GM12891 (cell line): ENCODE measurements around the gene PFDN2.

Experiments used
- POLR2A ChIP-seq: IDR thresholded peaks from 2 replicates; pipeline ENCODE4 v1.6.1; 2011; ENCODE audit warnings: low read depth, low read length, control low read depth
- POLR2AphosphoS5 ChIP-seq: IDR thresholded peaks from 2 replicates; pipeline ENCODE4 v1.6.1; 2011; ENCODE audit warnings: low read depth, low read length, control low read depth
- POU2F2 ChIP-seq: IDR thresholded peaks from 2 replicates; pipeline ENCODE4 v1.6.1; 2011; ENCODE audit warnings: low read depth, mild to moderate bottlenecking, control low read depth, low read length, moderate library complexity
- SPI1 ChIP-seq: IDR thresholded peaks from 2 replicates; pipeline ENCODE4 v1.6.1; 2011; ENCODE audit warnings: low read depth, low read length, control low read depth
- TAF1 ChIP-seq: IDR thresholded peaks from 2 replicates; pipeline ENCODE4 v1.6.1; 2011; ENCODE audit warnings: low read depth, low read length, control low read depth

GRCh38 chr1:161111117-161111516 is 6.7 kb downstream of the PFDN2 start:
- TF ChIP-seq POLR2AphosphoS5 (no peak), POLR2A (no peak), SPI1 (no peak), TAF1 (no peak), POU2F2 (no peak)
